Endothelial cell of umbilical vein (primary cell): ENCODE data around the gene RNPEP. TPM values are rescaled to one million over a fixed set of nuclear protein-coding genes. Genes with fewer than 3 reads are reported as not detected.

Source experiments
- BruUV-seq: library from RNA; stranded (reverse); fragments of 400-500 nt; replicated peaks from 2 replicates; lab custom pipeline; 2021; lab: Mats Ljungman, UMichigan
- CTCF ChIA-PET: fragments of 300-600, 350-600 bp; sonication (Branson Sonifier 250); formaldehyde crosslinking; loops from one replicate; lab custom pipeline; 2021; ENCODE audit warnings: antibody characterized with exemption, inconsistent platforms; lab: Charles Lee
- POLR2A ChIA-PET: fragments of 300-600, 350-600 bp; sonication (Branson Sonifier 250); formaldehyde crosslinking; loops from one replicate; lab custom pipeline; 2021; ENCODE audit warnings: antibody characterized with exemption, inconsistent platforms; lab: Charles Lee
- DNase-seq: peaks from one replicate; pipeline ENCODE4 v3.0.0-alpha.2; 2011; ENCODE audit warnings: low read depth, low spot score
- FAIRE-seq: peaks from 2 replicates; lab custom pipeline; 2011; peaks lifted over from hg19 to GRCh38; lab: Jason Lieb, UNC
- H2AFZ ChIP-seq: 2 replicates; pipeline ENCODE4 v1.6.0; 2012; ENCODE audit warnings: low read depth, low read length, control low read depth, inconsistent platforms
- H3K27ac ChIP-seq: 2 replicates; pipeline ENCODE4 v1.5.1; 2011; ENCODE audit warnings: low read depth, mild to moderate bottlenecking, control low read depth, low read length, moderate library complexity; ENCODE audit not compliant: insufficient read depth
- H3K27me3 ChIP-seq, 2 experiments: 2 replicates each; pipeline versions ENCODE4 v1.6.0 to v1.6.1; 2011; ENCODE audit warnings: low read length in 2 of 2, mixed read lengths in 1 of 2; ENCODE audit not compliant: control insufficient read depth in 2 of 2, insufficient read depth in 2 of 2
- H3K36me3 ChIP-seq, 2 experiments: 2 replicates in 1 of 2; 3 replicates in 1 of 2; pipeline ENCODE4 v1.5.1; 2011; ENCODE audit warnings: low read length in 2 of 2, mild to moderate bottlenecking in 1 of 2, moderate library complexity in 1 of 2; ENCODE audit not compliant: control insufficient read depth in 2 of 2, insufficient read depth in 2 of 2; ENCODE audit errors: extremely low read depth in 1 of 2
- H3K4me1 ChIP-seq: 3 replicates; pipeline ENCODE4 v1.5.1; 2011; ENCODE audit warnings: mild to moderate bottlenecking, low read length; ENCODE audit not compliant: control insufficient read depth, insufficient read depth; ENCODE audit errors: extremely low read depth
- H3K4me2 ChIP-seq: 2 replicates; pipeline ENCODE4 v1.6.1; 2011; ENCODE audit warnings: low read length, control low read depth, mixed read lengths; ENCODE audit not compliant: insufficient read depth
- H3K4me3 ChIP-seq, 3 experiments: fragments of 200-600 bp in 1 of 3; sonication (generic), shearing (Covaris generic) in 1 of 3; replicated peaks in 1 of 3; 2 replicates each; pipeline ENCODE4 v1.5.1; 2011 to 2016; ENCODE audit warnings: control low read depth in 3 of 3, low read length in 3 of 3, mild to moderate bottlenecking in 2 of 3, inconsistent platforms in 1 of 3, low read depth in 1 of 3, moderate library complexity in 1 of 3; ENCODE audit not compliant: insufficient read depth in 1 of 3
- H3K79me2 ChIP-seq: 2 replicates; pipeline ENCODE4 v1.6.0; 2012; ENCODE audit warnings: low read length, inconsistent platforms; ENCODE audit not compliant: control insufficient read depth, insufficient read depth
- H3K9ac ChIP-seq: replicated peaks from 2 replicates; pipeline ENCODE3; 2011; ENCODE audit warnings: low read length, control low read depth; ENCODE audit not compliant: insufficient read depth; ENCODE audit errors: extremely low read depth
- H3K9me1 ChIP-seq: replicated peaks from 3 replicates; pipeline ENCODE4 v1.6.0; 2011; ENCODE audit warnings: mild to moderate bottlenecking, low read length; ENCODE audit not compliant: control insufficient read depth, insufficient read depth; ENCODE audit errors: extremely low read depth
- H3K9me3 ChIP-seq: replicated peaks from 2 replicates; pipeline ENCODE4 v1.5.1; 2012; ENCODE audit warnings: low read length, inconsistent platforms; ENCODE audit not compliant: control insufficient read depth, insufficient read depth
- H4K20me1 ChIP-seq: replicated peaks from 2 replicates; pipeline ENCODE3; 2011; ENCODE audit warnings: mild to moderate bottlenecking, low read length; ENCODE audit not compliant: control insufficient read depth, insufficient read depth; ENCODE audit errors: extremely low read depth
- EZH2 ChIP-seq: IDR thresholded peaks from 2 replicates; pipeline ENCODE4 v1.6.1; 2012; ENCODE audit warnings: borderline replicate concordance, low read depth, mild to moderate bottlenecking, moderate library complexity, low read length, inconsistent platforms; ENCODE audit not compliant: severe bottlenecking
- GATA2 ChIP-seq: IDR thresholded peaks from 2 replicates; pipeline ENCODE4 v1.7.0; 2011; ENCODE audit warnings: low read depth, mild to moderate bottlenecking, moderate library complexity, mixed read lengths, low read length; ENCODE audit not compliant: insufficient read length, insufficient read depth
- MAX ChIP-seq: IDR thresholded peaks from 2 replicates; pipeline ENCODE4 v1.6.1; 2011; ENCODE audit not compliant: insufficient read depth, insufficient read length
- MYC ChIP-seq: IDR thresholded peaks from one replicate; pipeline ENCODE4 v1.6.1; 2011; ENCODE audit warnings: mild to moderate bottlenecking, low read depth, low read length
- POLR2A ChIP-seq: IDR thresholded peaks from 2 replicates; pipeline ENCODE4 v1.6.1; 2012; ENCODE audit warnings: low read depth, mild to moderate bottlenecking, control low read depth, low read length
- POLR2AphosphoS5 ChIP-seq: IDR thresholded peaks from 2 replicates; pipeline ENCODE4 v1.6.1; 2012; ENCODE audit warnings: low read depth, mild to moderate bottlenecking, control low read depth, low read length, moderate library complexity; ENCODE audit not compliant: insufficient read depth
- dilution Hi-C: fragments of 300-500 bp; cut with MboI; formaldehyde crosslinking; loops from one replicate; pipeline ENCODE4 v1.15.0; 2019; ENCODE audit warnings: low sequenced_read_pairs; ENCODE audit not compliant: extremely low pct_ligation_motif_present
- intact Hi-C: fragments of 100-400 bp; cut with micrococcal nuclease; formaldehyde crosslinking; loops from one replicate; pipeline ENCODE4 v1.10.0; 2022
- polyA plus RNA-seq, 4 experiments: library from polyadenylated mRNA; depleted of rRNA in 3 of 4; stranded (reverse) in 3 of 4; unstranded in 1 of 4; fragments of >200 nt; gene quantifications; 2 replicates each; pipeline versions ENCODE4 v1.2.1 to v1.2.3, GENCODE V29; 2011 to 2012; ENCODE audit warnings: missing spikeins in 1 of 4
- total RNA-seq: library from RNA; stranded (reverse); gene quantifications from 2 replicates; pipeline ENCODE4 v1.2.3, GENCODE V29; 2021

RNPEP gene
- total and polyA plus RNA-seq, 2 donors (not counting 3 experiments of a cell fraction or from before 2014, with no cell fraction given), result 56.1 to 73.5 TPM

DNA sequence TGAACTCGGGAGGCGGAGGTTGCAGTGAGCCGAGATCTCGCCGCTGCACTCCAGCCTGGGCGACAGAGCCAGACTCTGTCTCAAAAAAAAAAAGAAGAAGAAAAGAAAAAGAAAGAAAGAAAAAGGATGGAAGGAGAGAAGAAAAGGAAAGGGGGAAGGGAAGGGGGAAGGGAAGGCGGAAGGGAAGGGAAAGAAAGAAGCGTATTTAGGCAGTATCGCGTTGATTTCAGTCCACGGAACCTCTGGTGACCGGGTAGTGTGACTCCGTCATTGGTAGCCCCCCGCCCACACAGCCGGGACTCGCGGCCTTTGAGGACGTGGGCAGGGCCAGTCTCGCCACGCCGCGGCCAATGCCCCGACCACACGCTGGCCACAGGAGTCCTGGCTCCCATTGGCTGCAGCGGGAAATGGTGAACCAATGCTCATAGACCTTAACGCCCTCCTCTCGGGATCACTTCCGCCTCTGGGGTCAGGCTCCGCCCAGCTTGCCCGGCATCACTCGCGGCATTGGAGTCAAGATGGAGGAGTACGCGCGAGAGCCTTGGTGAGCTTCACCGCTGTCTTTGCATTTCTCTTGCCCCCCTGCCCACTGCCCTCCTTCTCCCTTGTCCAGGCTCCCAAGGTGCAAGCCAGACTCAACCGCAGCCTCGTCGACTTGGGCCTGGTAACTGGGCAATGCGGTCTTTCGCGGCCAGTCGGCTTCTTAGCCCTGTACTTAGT lies 27.3 kb upstream of the RNPEP start, which contains the start of gene TIMM17A:
Gene TIMM17A (plus strand): TSS at position 495 of the 720 bp plus-strand sequence. CDS start 24 bp downstream, at position 519.
- Histone ChIP-seq H3K27ac (peak within 1 kb of the TSS; percentile 71), H3K79me2 (peaks cover 24% of the 10 kb centered on the region), H3K27me3 (no peaks in the 10 kb centered on the region), H3K4me3 (peak within 1 kb of the TSS; percentile 26 to 87 (median 68)), H3K9me1 (no peaks in the 10 kb centered on the region), H3K9ac (peak within 1 kb of the TSS; percentile 90), H2AFZ (peak within 1 kb of the TSS; percentile 45), H3K36me3 (peaks cover 2 to 3% of the 10 kb centered on the region in 2 experiments), H3K9me3 (no peaks in the 10 kb centered on the region), H4K20me1 (no peaks in the 10 kb centered on the region), H3K4me2 (peak within 1 kb of the TSS; percentile 61), H3K4me1 (peaks cover 10% of the 10 kb centered on the region)
- dilution Hi-C loops (no loop called here), intact Hi-C loops (loop anchor here (1.0 to 10.0 kb wide), 5 partner anchors 18 to 420 kb away; partner anchors contain the start of gene NAV1)
- TF ChIP-seq POLR2A (peak; percentile 97), POLR2AphosphoS5 (peak; percentile 97), EZH2 (no peak), MAX (peak; percentile 75), MYC (no peak), GATA2 (no peak)
- CTCF ChIA-PET, result interaction anchor here (0.6 to 5.7 kb wide), 7 partner anchors 17 to 126 kb away, joined by 3 to 54 read pairs (median 3); partner anchors contain the start of gene IPO9
- BruUV-seq, result no TSS peak
- DNase-seq (peak; percentile 99), FAIRE-seq (peak; percentile 100)
- POLR2A ChIA-PET, result interaction anchor here (0.6 to 1.6 kb wide), 5 partner anchors 38 to 795 kb away, joined by 3 to 4 read pairs (median 4); no protein-coding TSS in a partner anchor
